ENCODE results near the gene GDF2.

The GDF2 gene

DNA sequence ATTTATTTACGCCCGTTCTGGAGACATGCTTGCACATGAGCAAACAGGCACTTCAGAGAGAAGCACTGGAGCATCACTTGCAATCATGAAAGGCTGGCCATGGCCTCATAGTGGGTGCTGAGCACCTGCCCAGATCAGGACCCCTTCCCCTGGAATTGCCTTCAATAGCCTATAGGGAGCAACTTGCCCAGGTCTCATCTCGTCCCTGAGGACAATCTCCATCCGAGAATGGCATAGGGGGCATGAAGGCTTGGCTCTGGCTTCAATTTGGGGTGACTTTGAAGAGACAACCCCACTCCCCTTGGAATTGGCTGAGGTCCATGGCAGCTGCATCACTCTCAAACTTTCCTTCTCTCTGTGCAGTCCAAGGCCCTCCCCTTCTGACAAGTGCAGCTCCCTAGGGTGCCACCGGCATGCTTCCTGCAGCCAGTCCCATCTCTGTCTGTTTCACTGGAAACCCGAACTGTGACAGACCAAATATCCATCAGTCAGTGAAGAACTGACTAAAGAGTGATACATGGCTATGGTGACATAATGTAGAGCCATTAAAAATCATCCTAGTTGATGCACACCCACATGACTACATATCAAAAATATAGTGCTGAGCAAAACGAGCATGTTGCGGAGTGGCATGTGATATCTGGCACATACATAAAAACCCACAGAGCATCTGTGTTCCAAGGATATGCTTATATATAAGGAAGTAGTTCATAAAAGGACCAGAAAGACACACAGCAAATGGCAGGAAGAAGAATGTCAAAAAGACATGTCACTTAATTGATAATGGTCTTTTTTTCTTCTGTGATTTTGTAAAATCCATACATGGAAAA lies 12.4 kb downstream of the GDF2 start:
- DNase-seq (ENCODE audit: low read depth) = no peak

DNA sequence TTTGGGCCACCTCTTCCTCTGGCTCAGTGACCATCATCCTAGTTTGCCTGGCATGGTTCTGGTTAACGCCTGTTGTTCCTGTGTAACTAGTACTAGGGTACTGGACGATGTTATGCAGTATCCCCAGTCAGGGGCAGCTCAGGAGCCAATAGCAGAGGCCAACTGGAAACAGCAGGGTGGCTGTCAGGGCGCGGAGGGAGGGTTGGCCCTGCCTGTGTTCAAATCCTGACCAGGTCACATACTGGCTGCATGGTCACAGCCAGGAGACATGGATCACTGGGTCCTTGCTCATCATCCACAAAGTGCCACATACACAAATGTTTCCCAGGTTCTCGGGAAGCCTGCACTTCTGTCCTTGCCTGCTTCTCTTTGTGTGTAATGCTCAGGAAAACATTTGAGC lies 13.7 kb downstream of the GDF2 start:
- no peak for DNase-seq (ENCODE audit: low read depth)

DNA sequence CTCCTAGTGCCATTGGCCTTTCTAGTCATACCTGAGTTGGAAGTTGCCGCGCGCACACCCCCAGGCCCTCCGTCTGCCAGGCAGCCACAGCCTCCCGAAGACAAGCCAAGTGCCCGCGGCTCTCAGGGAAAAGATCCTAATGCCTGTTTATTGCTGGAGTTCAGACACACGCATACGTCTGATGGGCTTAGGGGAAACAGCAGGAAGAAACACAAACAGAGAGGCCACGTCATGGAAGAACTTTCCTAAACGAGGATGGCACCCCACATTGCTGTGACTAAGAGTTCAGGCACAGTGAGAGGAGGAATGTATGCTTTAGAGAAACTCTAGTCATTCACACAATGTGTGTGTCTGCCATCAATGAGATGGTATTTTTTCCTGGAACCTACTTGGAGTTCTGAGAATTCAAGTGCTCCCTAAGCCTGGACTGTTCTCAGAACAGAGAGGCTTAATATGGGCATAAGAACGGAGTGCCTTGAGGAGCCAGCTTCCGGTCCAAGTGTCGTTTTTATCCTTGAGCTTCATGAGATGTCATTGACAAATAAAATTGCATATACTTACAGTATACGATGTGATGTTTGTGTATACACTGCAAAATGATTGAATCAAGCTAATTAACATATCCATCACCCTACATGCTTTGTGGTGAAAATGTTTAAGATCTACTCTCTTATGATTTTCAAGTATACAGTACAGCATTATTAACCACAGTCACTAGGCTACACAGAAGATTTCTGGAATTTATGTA lies 14.3 kb downstream of the GDF2 start:
- DNase-seq (ENCODE audit: low read depth) = no peak

DNA sequence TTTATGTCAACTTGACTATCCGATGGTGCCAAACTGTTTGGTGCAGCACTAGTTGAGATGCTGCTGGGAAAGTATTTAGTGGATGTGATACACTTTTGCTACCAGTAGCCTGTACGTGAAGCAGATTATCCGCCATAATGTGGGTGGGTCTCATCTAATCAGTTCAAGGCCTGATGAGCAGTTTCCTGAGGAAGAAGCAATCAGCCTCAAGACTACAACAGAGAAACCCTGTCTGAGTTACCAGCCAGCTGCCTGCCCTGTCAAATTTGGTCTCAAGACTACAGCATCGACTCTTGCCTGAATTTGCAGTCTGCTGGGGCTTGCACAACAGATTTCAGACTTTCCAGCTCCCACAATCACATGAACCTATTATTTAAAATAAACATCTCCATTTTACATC lies 15.1 kb downstream of the GDF2 start:
- DNase-seq (ENCODE audit: low read depth) = no peak

DNA sequence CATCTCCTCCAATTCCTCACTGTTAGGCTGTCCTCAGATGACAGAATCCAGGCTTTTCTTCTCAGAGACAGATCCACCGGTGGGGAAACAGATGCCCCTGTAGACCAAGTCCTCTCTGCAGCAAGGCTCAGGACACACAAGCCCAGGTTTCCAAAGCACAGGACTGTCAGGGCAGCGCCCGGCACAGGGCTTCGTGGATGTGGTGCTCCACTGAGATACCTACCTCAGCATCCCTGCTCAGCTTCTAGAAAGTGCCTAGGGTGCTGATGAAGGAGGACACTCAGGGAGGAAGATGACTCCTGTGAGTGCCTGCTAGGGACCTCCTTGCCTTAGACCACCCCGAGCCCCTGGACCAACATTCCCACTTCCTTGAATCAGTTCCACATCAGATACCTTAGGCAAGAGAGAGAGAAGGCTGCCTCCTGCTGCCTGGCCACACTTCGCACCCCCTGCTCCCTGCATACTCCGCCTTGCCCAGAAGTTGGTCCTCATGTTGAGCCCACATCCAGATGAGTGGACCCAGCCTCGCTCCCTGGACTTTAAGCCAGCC lies 17.0 kb downstream of the GDF2 start:
- DNase-seq (ENCODE audit: low read depth) = no peak

DNA sequence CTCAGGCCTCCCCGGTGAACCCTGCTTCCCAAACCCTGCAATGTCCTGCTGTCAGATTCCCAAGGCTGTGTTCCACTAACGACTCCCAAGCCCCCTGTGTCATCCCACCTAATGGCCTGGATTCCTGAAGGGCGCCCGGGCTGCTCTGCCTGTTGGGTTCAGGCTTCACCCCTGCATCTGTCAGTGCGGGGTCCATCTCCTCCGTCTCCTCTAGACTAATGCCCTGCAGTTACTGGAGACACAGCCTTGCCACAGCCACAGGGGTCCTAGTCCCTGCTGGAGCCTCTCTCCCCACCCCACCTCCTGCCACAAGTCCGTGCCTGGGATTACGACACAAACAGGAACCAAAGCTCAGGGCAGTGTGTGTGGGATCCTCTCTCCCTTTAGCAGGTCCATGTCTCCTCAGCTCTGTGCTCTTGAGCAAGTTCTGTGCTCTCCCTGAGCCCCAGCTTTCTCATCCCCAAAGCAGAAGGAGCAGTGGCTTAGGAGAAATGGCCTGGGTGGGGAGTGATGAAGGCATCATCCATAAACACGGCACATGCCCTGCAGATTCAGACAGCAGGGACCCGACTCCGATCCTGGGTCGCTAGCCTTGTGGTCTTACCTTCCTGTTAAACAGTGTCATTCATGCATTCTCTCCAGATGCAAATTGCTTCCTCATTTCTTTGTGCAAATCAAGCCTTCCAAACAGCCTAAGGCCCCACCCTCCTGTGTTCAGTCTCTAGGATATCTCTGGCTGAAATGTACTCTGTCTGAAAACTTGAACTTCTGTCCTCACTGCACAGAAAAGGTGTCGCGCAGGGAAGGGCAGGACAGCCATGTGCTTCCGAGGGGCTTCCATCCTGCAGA lies 17.7 kb downstream of the GDF2 start:
- DNase-seq (ENCODE audit: low read depth) = no peak

DNA sequence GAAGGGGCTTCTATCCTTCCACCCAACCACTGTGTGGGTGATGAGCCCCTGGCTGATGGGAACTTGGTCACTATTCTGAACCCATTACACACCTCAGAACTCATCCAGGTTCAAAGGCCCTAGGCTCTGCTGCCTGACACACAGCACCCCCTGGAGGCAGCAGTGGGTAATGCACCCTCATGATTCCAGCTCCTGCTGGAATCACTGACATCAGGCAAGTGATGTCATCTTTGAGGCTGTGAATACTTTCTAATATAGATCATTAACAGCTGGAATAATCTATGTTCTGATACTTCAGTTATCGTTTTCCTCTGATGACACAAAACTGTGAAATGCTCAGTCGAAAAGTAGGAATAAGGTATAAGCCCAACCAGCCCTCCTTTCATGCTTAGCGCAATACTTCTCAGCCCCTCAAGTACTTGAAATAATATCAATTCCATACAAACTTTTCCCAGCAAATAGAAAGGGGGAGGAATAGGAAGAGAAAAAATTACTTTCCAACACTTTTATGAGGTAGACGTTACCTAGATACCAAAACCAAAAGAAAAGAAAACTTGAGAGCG lies 18.4 kb downstream of the GDF2 start:
- DNase-seq (ENCODE audit: low read depth) = no peak

DNA sequence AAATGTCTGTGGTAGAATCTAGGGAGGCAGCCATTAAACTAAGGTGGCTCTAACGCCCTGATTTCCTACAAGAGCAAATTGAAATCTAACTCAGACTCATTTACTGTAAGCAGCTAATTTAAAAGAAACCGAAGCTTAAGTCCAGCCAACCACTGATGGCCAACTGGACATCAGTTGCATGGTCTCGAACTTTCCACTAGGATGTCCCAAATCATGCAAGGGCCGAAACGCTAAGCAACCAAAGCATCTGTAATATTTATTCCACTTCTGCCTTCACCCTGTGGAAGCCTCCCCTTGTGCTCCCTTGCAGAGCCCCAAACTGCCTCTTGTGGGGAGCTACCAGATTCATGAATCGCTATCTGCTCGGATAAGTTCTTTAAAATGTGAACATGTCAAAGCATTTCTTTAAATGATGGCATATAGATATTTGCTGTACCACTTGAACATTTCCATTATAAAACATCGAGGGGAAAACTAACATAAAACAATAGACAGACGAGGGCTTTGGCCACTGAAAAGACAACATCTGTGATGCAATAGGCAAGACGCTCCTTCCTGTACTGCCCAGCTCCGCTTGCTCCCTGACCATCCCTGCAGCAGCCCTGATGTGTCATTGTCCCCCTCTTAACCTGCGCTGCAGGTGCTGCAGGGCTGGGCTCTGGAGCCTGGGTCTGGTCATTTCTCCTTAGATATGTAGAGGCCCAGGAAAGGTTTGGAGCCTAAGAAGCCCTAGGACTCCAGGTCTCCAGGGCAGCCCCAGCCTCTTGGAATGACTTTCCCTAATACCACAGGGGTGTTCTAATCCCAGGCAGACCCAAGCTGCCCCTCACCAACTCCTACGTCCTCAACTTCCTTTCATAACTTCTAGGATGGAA lies 23.0 kb downstream of the GDF2 start:
- no peak for DNase-seq (ENCODE audit: low read depth)

DNA sequence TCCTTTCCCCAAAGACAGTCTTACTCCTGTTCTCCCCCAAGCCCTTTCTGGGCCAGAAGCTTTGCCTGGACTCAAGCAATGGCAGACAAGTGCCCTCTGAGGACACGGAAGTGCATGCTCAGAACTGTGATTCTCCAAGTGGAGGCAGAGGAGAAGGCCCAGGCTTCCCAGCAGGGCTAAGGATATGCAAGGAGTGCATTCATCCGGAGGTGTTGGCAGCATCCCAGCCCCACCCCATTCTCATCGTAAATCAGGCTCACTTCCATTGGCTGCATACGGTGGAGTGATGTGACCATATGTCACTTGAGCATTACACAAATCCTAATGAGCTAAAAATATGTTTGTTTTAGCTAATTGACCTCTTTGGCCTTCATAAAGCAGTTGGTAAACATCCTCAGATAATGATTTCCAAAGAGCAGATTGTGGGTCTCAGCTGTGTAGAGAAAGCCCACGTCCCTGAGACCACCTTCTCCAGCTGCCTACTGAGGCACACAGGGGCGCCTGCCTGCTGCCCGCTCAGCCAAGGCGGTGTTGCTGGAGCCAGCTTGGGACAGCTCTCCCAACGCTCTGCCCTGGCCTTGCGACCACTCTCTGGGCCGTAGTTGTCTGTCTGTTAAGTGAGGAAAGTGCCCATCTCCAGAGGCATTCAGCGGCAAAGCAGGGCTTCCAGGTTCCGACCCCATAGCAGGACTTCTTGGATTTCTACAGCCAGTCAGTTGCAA lies 24.5 kb downstream of the GDF2 start:
- DNase-seq (ENCODE audit: low read depth) = no peak

DNA sequence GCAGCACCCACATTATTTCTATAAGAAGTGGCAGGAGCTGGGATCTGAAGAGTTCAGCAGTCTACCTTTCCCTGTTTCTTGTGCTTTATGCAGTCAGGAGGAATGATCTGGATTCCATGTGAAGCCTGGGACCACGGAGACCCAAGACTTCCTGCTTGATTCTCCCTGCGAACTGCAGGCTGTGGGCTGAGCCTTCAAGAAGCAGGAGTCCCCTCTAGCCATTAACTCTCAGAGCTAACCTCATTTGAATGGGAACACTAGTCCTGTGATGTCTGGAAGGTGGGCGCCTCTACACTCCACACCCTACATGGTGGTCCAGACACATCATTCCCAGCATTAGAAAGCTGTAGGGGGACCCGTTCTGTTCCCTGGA lies 25.0 kb downstream of the GDF2 start:
- DNase-seq (ENCODE audit: low read depth) = no peak

DNA sequence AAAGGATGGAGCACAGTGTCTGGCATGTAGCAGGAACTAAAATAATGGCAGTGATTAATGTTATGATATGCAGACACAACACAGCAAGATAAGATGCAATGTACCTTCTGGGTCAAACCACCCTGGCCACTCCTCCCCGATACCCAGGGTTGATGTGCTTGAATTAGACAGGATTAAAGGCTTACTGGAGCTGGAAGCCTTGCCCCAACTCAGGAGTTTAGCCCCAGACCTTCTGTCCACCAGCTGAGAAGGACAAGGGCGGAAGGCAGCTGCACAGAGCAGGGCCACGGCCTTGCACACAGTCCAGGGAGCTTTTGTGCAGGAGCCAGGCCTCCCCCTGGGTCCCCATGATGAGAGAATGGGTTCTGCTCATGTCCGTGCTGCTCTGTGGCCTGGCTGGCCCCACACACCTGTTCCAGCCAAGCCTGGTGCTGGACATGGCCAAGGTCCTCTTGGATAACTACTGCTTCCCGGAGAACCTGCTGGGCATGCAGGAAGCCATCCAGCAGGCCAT lies 25.9 kb downstream of the GDF2 start, which contains the start of gene RBP3:
TSS of gene RBP3 (plus strand) at position 226 of the 514 bp plus-strand sequence. CDS start at position 348, 122 bp downstream.
- DNase-seq (ENCODE audit: low read depth) = no peak

DNA sequence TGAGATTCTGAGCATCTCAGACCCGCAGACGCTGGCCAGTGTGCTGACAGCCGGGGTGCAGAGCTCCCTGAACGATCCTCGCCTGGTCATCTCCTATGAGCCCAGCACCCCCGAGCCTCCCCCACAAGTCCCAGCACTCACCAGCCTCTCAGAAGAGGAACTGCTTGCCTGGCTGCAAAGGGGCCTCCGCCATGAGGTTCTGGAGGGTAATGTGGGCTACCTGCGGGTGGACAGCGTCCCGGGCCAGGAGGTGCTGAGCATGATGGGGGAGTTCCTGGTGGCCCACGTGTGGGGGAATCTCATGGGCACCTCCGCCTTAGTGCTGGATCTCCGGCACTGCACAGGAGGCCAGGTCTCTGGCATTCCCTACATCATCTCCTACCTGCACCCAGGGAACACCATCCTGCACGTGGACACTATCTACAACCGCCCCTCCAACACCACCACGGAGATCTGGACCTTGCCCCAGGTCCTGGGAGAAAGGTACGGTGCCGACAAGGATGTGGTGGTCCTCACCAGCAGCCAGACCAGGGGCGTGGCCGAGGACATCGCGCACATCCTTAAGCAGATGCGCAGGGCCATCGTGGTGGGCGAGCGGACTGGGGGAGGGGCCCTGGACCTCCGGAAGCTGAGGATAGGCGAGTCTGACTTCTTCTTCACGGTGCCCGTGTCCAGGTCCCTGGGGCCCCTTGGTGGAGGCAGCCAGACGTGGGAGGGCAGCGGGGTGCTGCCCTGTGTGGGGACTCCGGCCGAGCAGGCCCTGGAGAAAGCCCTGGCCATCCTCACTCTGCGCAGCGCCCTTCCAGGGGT lies 26.6 kb downstream of the GDF2 start:
- no peak for DNase-seq (ENCODE audit: low read depth)

DNA sequence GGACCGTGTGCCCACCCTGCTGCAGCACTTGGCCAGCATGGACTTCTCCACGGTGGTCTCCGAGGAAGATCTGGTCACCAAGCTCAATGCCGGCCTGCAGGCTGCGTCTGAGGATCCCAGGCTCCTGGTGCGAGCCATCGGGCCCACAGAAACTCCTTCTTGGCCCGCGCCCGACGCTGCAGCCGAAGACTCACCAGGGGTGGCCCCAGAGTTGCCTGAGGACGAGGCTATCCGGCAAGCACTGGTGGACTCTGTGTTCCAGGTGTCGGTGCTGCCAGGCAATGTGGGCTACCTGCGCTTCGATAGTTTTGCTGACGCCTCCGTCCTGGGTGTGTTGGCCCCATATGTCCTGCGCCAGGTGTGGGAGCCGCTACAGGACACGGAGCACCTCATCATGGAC lies 27.3 kb downstream of the GDF2 start:
- no peak for DNase-seq (ENCODE audit: low read depth)

DNA sequence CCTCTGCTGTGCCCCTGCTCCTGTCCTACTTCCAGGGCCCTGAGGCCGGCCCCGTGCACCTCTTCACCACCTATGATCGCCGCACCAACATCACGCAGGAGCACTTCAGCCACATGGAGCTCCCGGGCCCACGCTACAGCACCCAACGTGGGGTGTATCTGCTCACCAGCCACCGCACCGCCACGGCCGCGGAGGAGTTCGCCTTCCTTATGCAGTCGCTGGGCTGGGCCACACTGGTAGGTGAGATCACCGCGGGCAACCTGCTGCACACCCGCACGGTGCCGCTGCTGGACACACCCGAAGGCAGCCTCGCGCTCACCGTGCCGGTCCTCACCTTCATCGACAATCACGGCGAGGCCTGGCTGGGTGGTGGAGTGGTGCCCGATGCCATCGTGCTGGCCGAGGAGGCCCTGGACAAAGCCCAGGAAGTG lies 27.7 kb downstream of the GDF2 start:
- no peak for DNase-seq (ENCODE audit: low read depth)

DNA sequence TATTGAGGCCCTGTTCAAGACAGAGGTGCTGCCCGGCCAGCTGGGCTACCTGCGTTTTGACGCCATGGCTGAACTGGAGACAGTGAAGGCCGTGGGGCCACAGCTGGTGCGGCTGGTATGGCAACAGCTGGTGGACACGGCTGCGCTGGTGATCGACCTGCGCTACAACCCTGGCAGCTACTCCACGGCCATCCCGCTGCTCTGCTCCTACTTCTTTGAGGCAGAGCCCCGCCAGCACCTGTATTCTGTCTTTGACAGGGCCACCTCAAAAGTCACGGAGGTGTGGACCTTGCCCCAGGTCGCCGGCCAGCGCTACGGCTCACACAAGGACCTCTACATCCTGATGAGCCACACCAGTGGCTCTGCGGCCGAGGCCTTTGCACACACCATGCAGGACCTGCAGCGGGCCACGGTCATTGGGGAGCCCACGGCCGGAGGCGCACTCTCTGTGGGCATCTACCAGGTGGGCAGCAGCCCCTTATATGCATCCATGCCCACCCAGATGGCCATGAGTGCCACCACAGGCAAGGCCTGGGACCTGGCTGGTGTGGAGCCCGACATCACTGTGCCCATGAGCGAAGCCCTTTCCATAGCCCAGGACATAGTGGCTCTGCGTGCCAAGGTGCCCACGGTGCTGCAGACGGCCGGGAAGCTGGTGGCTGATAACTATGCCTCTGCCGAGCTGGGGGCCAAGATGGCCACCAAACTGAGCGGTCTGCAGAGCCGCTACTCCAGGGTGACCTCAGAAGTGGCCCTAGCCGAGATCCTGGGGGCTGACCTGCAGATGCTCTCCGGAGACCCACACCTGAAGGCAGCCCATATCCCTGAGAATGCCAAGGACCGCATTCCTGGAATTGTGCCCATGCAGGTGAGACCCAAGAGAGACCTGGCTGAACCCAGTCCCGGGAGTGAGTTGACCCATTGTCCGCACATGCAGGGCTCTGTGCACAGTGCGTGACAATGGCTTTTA lies 28.7 kb downstream of the GDF2 start:
- DNase-seq (ENCODE audit: low read depth) = no peak

DNA sequence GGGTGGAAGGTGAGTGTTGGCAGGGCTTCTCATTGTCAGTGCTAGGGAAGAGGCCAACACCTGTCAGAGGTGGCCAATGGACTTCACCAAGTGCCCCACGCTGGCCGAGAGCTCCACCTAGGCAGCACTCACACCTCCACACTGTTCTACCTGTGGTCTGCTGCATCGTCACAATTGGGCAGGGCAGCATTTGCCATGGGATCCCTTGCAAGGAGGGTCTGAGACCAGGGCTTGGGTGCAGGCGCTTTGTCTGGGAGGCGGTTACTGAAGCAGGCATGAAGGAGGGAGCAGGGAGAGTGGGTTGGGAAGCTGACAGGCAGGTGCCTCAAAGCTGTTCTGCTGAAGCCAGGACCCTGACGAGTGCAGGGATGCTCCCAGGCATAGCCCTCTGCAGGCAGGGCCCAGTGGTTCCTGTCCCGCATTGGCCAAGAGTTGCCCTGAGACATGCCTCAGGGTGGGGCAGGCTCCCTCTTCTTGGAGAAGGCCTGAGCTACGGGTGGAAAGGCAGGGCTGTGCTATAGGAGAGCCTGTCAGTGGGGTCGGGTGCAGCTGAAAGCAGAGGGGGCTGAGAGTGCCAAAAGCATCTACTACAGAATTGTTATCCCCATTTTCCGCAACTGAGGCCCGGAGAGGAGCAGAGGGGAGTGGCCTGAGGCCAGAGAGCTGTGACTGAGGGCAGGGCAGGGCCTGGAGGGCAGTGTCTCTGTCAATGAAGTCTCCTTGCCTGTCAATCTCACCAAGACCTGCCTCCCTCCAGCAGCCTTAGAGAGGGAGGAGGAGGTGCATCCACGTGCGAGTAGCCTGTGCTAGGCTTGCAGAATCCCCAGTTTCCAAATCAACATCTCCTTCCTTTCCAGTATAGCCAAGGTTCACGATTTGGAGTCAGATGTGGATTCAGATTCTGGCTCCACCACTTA lies 29.9 kb downstream of the GDF2 start:
- DNase-seq (ENCODE audit: low read depth) = no peak

DNA sequence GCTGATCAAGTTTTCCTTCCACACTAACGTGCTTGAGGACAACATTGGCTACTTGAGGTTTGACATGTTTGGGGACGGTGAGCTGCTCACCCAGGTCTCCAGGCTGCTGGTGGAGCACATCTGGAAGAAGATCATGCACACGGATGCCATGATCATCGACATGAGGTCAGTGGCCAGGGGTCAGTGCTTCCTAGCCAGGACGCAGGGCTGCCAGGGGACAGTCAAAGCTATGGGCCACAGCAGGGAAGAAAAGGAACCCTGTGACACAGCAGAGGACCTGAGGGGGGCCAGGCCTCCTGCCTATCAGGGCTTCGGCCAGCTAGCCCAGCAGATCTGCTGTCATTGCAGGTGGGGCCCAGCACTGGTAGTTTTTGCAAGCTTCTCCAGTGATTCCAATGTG lies 31.1 kb downstream of the GDF2 start:
- no peak for DNase-seq (ENCODE audit: low read depth)

Data from stromal cell of bone marrow (primary cell).